Fibroblast of skin of left biceps (primary cell): ENCODE measurements around the gene FAM117A.

Experiments used
- DNase-seq, 2 experiments: peaks; one replicate each; pipeline ENCODE4 v3.0.0-alpha.2; 2013; ENCODE audit warnings: low read depth in 2 of 2

Gene FAM117A

GRCh38 chr17:49707608-49708514 is 56.1 kb downstream of the FAM117A start, which contains the start of gene SLC35B1:
Gene SLC35B1, minus strand, starts transcription at chr17:49707964. Its CDS starts 131 bp downstream, at chr17:49707833.
- peak; percentile 97 for DNase-seq

DNA sequence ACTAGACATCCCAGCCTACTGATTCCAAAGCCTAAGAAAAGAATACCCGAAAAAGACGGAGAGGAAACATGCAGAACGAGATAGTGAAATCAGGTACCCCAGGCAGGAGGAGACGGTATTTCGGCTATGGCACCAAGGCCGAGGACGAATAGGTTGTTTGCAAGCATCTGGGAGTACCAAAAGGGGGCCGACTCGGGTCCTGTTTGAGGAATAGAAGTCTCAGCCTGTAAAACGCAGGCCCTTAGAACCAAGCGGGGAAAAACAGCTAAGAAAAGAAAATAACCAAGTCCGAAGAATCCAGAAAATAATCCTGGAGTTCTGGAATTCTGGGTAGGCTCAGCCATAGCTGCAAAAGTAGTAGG is 56.7 kb downstream of the FAM117A start:
- DNase-seq: no peak

DNA sequence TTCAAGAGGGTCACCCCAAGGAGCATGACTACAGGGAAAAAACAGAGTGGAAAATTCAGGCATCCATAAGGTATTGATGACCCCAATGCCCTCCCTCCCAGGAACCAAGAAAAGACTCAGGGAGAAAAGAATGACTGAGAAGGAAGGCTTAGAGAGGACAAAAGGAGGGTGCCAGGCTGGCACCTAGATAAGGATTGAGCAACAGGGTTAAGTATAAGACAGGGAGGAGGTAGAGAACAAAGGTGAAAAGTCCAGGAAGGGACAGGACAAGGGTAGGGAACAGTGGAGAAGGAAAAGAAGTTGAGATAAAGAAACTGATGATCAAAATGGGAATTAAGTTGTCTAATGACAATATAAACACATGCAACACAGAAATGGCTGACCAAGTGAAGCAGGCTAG is 58.7 kb downstream of the FAM117A start:
- no peak for DNase-seq

GRCh38 chr17:49703557-49704277 is 60.2 kb downstream of the FAM117A start:
- no peak for DNase-seq

- no peak for DNase-seq
Observed at GRCh38 chr17:49700960-49701359, 63.0 kb downstream of the FAM117A start.

DNA sequence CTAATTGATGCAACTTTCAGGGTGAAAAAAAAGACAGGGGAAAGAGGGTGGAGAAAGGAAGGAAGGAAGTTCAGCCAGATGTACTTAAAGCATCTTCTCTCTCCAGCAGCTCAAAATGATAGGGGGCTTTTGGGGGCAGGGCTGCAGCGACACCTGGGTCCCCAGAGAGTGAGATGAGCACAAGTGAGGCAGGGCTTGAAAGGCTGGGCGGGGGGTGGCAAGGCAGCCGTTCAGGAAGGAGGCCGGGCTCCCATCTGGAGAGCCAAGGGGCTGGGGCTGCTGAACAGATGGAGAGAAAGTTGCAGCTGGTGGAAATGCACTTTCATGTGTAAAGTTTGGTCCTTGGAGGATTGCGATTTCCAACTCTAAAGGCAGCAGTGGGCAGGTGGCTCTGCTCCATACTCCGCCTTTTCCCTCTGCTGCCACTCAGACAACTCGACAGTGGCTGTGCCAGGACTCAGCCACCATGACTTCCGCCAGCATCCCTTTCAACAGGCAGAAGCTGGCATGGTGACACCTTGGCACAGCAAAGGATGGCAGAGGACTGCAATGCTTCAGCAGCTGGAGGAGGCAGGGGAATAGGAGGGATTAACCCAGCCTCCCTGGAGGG is 63.9 kb downstream of the FAM117A start:
- no peak for DNase-seq

GRCh38 chr17:49698005-49698404 is 65.9 kb downstream of the FAM117A start:
- no peak for DNase-seq

DNA sequence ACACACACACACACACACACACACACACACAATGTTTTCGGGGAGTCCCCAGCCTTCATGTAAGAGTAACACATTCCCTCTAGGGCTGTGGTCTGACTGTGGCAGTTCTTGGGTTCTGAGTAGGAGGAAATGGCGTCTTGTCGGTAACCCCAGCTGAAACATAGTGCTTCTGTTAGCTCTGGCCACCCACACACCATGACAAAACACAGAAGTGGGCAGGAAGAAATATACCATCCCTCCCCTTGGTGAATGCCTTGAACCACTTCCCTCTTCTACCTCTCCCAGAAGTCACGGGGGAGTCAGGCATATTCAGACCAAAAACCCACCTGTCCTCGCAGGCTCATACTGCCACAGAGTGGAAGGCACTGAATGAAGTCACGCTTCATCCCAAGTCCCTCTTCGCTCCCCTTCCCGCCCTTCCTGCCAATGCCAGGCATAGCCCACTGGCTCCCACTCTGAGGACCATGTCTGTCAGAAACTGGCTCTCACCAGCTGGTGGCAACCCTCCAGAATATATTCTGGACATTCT is 67.6 kb downstream of the FAM117A start:
- no peak for DNase-seq

- DNase-seq: no peak
Observed at GRCh38 chr17:49695698-49696232, 68.2 kb downstream of the FAM117A start.

DNA sequence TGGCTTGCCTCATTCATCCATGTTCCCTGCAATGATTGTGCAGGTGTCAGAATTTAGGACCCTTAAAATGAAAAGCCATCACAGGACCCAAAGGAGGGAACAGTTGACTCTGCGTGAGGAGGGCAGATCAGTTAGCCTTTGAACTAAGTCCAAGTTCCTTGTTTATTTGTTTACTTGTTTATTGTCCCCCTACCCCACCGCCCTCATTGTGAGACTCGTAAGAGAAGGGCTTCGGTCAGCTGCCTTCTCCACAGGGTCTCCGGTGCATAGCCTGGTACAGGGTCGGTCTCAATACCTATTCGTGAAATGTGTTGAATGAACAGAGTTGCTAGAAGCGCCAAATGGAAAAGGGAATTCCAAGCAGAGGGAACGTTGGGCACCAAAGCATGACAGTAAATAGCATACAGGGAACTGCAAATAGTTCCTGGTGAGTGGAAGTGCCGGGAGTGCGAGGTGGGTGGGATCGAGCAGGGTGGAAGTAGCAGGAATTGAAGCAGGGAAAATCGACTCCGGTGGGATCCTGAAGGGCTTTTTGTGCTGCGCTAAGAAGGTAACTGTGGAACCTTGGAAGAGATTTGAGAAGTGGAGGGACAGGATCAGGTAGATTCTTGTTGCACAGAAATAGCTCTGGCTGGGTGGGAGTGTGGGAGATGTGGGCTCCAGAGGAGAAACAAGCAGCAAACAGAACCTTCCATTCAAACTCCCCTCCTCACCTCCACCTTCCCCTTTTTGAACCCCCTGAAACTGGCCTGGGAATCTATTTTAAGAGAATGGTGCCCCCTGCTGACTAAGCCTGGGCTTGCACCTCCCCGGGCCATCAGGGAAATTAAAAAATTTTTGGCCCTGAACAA is 68.9 kb downstream of the FAM117A start:
- no peak for DNase-seq

DNA sequence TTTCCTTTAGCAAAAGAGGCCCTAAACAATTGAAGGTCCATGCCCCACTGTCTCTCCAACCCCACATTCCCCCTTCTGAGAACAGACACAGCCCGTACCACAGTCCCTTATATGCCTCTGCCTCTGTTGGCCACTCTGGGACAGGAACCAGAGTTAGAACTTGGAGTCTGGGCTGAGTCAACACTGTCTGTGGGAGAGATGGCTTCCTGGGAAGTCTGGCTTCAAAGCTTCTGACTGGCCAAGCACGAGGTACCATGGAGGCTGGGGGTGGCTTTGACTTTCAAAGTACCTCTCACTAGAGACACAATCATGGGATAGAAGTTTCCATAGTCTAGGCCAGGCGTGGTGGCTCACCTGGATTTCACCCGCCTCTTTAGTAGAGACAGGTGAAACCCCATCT is 71.2 kb downstream of the FAM117A start:
- no peak for DNase-seq

DNA sequence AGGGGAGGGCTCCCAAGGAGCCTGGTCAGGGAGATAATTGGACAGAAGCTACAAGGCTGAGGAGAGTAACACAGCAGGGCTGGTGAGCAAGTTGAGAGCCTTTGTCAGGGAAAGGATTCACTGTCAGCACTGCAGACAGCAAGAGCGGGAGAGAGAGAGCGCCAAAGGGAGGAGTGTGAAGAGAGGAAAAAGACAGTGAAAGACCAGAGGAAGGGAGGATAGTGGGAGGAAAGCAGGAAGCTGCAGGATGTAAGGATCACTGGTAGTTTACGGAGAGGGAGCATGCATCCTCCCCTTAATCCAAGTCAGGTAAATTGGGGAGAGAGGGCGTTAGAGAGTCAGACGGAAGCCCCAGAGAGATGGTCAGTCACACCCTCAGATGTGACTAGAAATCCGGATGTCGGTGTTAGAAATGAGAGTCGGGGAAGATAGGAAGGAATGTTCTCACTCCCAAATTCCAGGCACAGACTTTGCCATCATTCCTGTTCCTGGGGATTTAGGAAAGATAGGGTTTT is 72.2 kb downstream of the FAM117A start:
- no peak for DNase-seq

- no peak for DNase-seq
Observed at GRCh38 chr17:49691086-49691676, 72.8 kb downstream of the FAM117A start.

GRCh38 chr17:49690256-49690655 is 73.7 kb downstream of the FAM117A start:
- no peak for DNase-seq

DNA sequence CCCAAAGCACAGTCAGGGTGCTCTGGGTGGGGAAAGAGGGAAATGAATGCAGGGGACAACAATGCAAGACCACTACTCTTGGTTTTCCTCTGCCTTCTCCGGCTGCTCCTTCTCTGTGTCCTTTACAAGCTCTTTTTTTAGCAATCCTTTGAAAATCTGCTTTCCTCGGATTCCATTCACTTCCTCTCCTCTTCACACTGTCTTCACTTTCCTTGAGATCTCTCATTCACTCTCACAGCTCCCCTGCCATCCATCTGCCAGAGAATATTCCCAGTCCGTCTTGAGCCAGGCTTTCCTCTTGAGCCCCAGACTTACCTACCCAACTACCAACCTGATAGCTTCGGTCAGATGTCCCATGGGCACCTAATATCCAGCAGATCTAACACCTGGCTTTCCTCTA is 75.1 kb downstream of the FAM117A start:
- no peak for DNase-seq

DNA sequence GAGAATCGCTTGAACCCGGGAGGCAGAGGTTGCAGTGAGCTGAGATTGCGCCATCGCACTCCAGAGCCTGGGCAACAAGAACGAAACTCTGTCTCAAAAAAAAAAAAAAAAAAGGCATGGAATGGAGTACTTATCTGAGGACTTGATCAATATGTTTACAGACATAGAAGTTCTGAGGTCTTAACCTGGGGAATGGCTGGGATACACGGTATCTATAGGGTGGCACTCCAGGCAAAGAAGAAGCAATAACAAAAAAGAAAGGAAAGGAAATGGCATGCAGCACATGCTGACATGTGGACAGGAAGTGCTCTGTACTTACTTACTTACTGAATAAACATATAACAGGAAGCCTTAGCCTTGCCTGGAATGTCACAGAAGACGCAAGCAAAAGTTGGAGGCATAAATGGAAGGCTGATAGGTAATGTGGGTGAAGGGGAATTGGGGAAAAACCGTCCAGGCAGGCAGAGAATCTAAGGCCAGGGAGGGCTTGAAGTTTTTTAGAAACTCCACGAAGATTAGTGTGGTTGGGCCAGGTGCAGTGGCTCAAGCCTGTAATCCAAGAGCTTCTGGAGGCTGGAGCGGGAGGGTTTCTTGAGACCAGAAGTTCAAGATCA is 75.9 kb downstream of the FAM117A start:
- DNase-seq: no peak

DNA sequence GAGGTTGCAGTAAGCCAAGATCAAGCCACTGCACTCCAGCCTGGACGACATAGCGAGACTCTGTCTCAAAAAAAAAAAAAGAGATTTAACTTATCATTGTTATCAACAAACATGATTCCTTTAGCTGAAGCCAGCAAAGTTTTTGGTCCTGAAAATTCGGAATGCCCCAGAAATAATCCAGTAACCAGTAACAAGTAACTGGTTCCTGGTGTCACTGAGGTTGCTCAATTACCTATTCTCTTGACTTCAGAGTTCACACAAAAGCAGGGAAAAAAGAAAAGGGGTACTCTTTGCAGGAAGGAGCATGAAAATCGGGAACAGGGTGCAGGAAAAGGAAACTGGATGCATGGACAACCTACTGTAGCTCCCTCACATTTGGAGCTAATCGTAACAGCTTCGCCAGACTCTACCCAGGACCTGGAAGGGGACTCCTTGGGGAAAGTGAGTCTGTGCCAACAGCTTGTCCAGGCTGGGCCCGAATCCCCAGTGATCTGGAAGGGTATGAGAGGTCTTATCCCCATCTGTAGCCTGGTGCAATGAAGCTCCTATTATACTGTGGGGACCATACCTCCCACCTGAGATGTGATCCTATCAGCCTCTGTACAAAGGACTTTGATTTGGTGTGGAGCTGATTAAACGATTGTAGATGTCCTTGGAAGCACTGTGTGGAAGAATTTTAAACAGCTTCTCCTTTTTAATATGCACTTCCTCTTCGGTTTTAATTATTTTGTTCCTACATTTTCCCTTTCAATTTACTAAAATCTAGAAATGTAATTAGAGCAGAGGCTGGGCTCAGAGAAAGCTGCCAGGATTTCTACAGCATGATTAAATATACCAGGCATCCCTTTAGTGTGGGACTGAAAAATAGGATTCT is 82.6 kb downstream of the FAM117A start:
- no peak for DNase-seq

- no peak for DNase-seq
Observed at GRCh38 chr17:49680314-49680713, 83.6 kb downstream of the FAM117A start.
